Astrocyte (in vitro differentiated cells and primary cell): Measurements from ENCODE around the gene GLIPR1. TPM values are rescaled to one million over a fixed set of nuclear protein-coding genes. Genes with fewer than 3 reads are reported as not detected.
A peak's percentile ranks its signal among the peaks of the same experiment; 100 is the strongest.

ENCODE experiments used
- DNase-seq: peaks from one replicate; pipeline ENCODE4 v3.0.0-alpha.2; 2010; ENCODE audit warnings: low read depth
- FAIRE-seq: peaks from 2 replicates; lab custom pipeline; 2011; peaks lifted over from hg19 to GRCh38; lab: Jason Lieb, UNC
- H2AFZ ChIP-seq: 2 replicates; pipeline ENCODE4 v1.6.0; 2012; ENCODE audit warnings: low read depth, low read length, inconsistent platforms
- H3K27ac ChIP-seq: 2 replicates; pipeline ENCODE4 v1.5.1; 2011; ENCODE audit warnings: low read depth, low read length, inconsistent platforms
- H3K27me3 ChIP-seq: 2 replicates; pipeline ENCODE4 v1.6.0; 2011; ENCODE audit warnings: low read length, inconsistent platforms; ENCODE audit not compliant: insufficient read depth
- H3K36me3 ChIP-seq: 2 replicates; pipeline ENCODE4 v1.5.1; 2011; ENCODE audit warnings: low read length, inconsistent platforms; ENCODE audit not compliant: insufficient read depth
- H3K4me1 ChIP-seq: 2 replicates; pipeline ENCODE4 v1.5.1; 2011; ENCODE audit warnings: low read length, inconsistent platforms; ENCODE audit not compliant: insufficient read depth
- H3K4me2 ChIP-seq: 2 replicates; pipeline ENCODE4 v1.6.0; 2012; ENCODE audit warnings: low read length, inconsistent platforms
- H3K4me3 ChIP-seq: 2 replicates; pipeline ENCODE4 v1.5.1; 2011; ENCODE audit warnings: low read depth, mild to moderate bottlenecking, low read length, inconsistent platforms; ENCODE audit not compliant: insufficient read depth
- H3K79me2 ChIP-seq: 2 replicates; pipeline ENCODE4 v1.6.0; 2012; ENCODE audit warnings: mild to moderate bottlenecking, low read length, inconsistent platforms; ENCODE audit not compliant: insufficient read depth
- H3K9ac ChIP-seq: 2 replicates; pipeline ENCODE4 v1.6.0; 2012; ENCODE audit warnings: mild to moderate bottlenecking, low read length, inconsistent platforms
- H3K9me3 ChIP-seq: 2 replicates; pipeline ENCODE4 v1.5.1; 2012; ENCODE audit warnings: low read depth, mild to moderate bottlenecking, low read length, inconsistent platforms; ENCODE audit not compliant: insufficient read depth
- H4K20me1 ChIP-seq: 2 replicates; pipeline ENCODE4 v1.6.0; 2012; ENCODE audit warnings: low read length, inconsistent platforms; ENCODE audit not compliant: insufficient read depth
- H3K27ac Mint-ChIP-seq: one replicate; pipeline ENCODE4 v1.8.0; 2021; ENCODE audit warnings: mild to moderate bottlenecking, mixed read lengths; ENCODE audit not compliant: unreplicated experiment
- H3K27me3 Mint-ChIP-seq: one replicate; pipeline ENCODE4 v1.8.0; 2021; ENCODE audit warnings: low read depth, mixed read lengths; ENCODE audit not compliant: unreplicated experiment
- H3K36me3 Mint-ChIP-seq: one replicate; pipeline ENCODE4 v1.8.0; 2021; ENCODE audit warnings: low read depth, mixed read lengths; ENCODE audit not compliant: unreplicated experiment
- H3K4me1 Mint-ChIP-seq: one replicate; pipeline ENCODE4 v1.8.0; 2021; ENCODE audit warnings: low read depth, mixed read lengths; ENCODE audit not compliant: unreplicated experiment
- H3K4me3 Mint-ChIP-seq: one replicate; pipeline ENCODE4 v1.8.0; 2021; ENCODE audit warnings: mild to moderate bottlenecking, moderate library complexity, mixed read lengths; ENCODE audit not compliant: unreplicated experiment
- H3K9me3 Mint-ChIP-seq: one replicate; pipeline ENCODE4 v1.8.0; 2021; ENCODE audit warnings: mild to moderate bottlenecking, mixed read lengths; ENCODE audit not compliant: unreplicated experiment
- EZH2 ChIP-seq: IDR thresholded peaks from 2 replicates; pipeline ENCODE4 v1.6.1; 2012; ENCODE audit warnings: mild to moderate bottlenecking, low read length, inconsistent platforms; ENCODE audit not compliant: insufficient read depth
- total RNA-seq: library from RNA; stranded (reverse); gene quantifications from 2 replicates; pipeline ENCODE4 v1.2.1, GENCODE V29; 2021
- TF ChIP-seq, protein P1 (sequence below): IDR thresholded peaks from 2 replicates; pipeline ENCODE4 v1.5.1; 2011; ENCODE audit warnings: low read depth, mild to moderate bottlenecking, inconsistent platforms, low read length, moderate library complexity; ENCODE audit not compliant: insufficient read depth

Gene GLIPR1
- total RNA-seq, 1 donor from 2014 or later: 232 TPM

GRCh38 chr12:75508159-75508558 lies 27.6 kb downstream of the GLIPR1 start:
- no peaks in the 10 kb centered on the region for H3K36me3 Mint-ChIP-seq
- Histone ChIP-seq H3K27me3 (no peaks in the 10 kb centered on the region), H3K27ac (no peak overlapping the region), H3K4me2 (peak overlapping the region; percentile 12), H3K79me2 (peaks cover 54% of the 10 kb centered on the region), H4K20me1 (peaks cover 2% of the 10 kb centered on the region), H3K9me3 (no peaks in the 10 kb centered on the region), H2AFZ (no peak overlapping the region), H3K4me3 (no peak overlapping the region), H3K4me1 (peaks cover 8% of the 10 kb centered on the region), H3K9ac (no peak overlapping the region), H3K36me3 (peaks cover 29% of the 10 kb centered on the region)
- peaks cover 18% of the 10 kb centered on the region for H3K4me1 Mint-ChIP-seq
- peak overlapping the region; percentile 0 for H3K4me3 Mint-ChIP-seq
- FAIRE-seq (no peak), DNase-seq (no peak)
- no peaks in the 10 kb centered on the region for H3K27me3 Mint-ChIP-seq
- no peak overlapping the region for H3K27ac Mint-ChIP-seq
- TF ChIP-seq, protein P1, sequence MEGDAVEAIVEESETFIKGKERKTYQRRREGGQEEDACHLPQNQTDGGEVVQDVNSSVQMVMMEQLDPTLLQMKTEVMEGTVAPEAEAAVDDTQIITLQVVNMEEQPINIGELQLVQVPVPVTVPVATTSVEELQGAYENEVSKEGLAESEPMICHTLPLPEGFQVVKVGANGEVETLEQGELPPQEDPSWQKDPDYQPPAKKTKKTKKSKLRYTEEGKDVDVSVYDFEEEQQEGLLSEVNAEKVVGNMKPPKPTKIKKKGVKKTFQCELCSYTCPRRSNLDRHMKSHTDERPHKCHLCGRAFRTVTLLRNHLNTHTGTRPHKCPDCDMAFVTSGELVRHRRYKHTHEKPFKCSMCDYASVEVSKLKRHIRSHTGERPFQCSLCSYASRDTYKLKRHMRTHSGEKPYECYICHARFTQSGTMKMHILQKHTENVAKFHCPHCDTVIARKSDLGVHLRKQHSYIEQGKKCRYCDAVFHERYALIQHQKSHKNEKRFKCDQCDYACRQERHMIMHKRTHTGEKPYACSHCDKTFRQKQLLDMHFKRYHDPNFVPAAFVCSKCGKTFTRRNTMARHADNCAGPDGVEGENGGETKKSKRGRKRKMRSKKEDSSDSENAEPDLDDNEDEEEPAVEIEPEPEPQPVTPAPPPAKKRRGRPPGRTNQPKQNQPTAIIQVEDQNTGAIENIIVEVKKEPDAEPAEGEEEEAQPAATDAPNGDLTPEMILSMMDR: no peak
- TF ChIP-seq EZH2: no peak
- no peaks in the 10 kb centered on the region for H3K9me3 Mint-ChIP-seq

- no peaks in the 10 kb centered on the region for H3K36me3 Mint-ChIP-seq
- DNase-seq (no peak), FAIRE-seq (no peak)
- peak overlapping the region; percentile 88 for H3K4me2 ChIP-seq
- peak overlapping the region; percentile 99 for H3K4me3 Mint-ChIP-seq
- peak overlapping the region; percentile 79 for H3K27ac Mint-ChIP-seq
- H3K27ac ChIP-seq: no peak overlapping the region
- H3K4me1 Mint-ChIP-seq: peaks cover 18% of the 10 kb centered on the region
- peaks cover 54% of the 10 kb centered on the region for H3K79me2 ChIP-seq
- no peaks in the 10 kb centered on the region for H4K20me1 ChIP-seq
- no peaks in the 10 kb centered on the region for H3K9me3 ChIP-seq
- H3K4me1 ChIP-seq: peaks cover 8% of the 10 kb centered on the region
- H3K36me3 ChIP-seq: peaks cover 16% of the 10 kb centered on the region
- TF ChIP-seq, protein P1: no peak
- TF ChIP-seq EZH2: no peak
- H2AFZ ChIP-seq: no peak overlapping the region
- no peaks in the 10 kb centered on the region for H3K27me3 ChIP-seq
- peak overlapping the region; percentile 97 for H3K4me3 ChIP-seq
- H3K27me3 Mint-ChIP-seq: no peaks in the 10 kb centered on the region
- no peaks in the 10 kb centered on the region for H3K9me3 Mint-ChIP-seq
- H3K9ac ChIP-seq: peak overlapping the region; percentile 94
These were observed 29.1 kb downstream of the GLIPR1 start for GRCh38 chr12:75509621-75510020.
